GM12878 (cell line): ENCODE data around the gene GRIK4. TPM values are rescaled to one million over a fixed set of nuclear protein-coding genes. Genes with fewer than 3 reads are reported as not detected.
A peak's percentile ranks its signal among the peaks of the same experiment; 100 is the strongest.

Source experiments
- ATAC-seq: fragments of 200-7000 bp; cut with Tn5 transposase; 3 replicates; pipeline ENCODE4 v1.9.1; 2020; ENCODE audit warnings: mild to moderate bottlenecking, moderate library complexity
- BruUV-seq: library from RNA; stranded (reverse); fragments of 400-500 nt; replicated peaks from 2 replicates; lab custom pipeline; 2021; lab: Mats Ljungman, UMichigan
- CTCF ChIA-PET: fragments of 300-600 bp; sonication (Branson Sonifier 250); formaldehyde crosslinking; extraction: SDS; loops from one replicate; lab custom pipeline; 2021; ENCODE audit warnings: inconsistent platforms; lab: Yijun Ruan, JAX
- POLR2A ChIA-PET: fragments of 350-600 bp; formaldehyde crosslinking; extraction: SDS; loops from one replicate; lab custom pipeline; 2021; ENCODE audit warnings: inconsistent platforms; lab: Charles Lee
- RAD21 ChIA-PET: fragments of 300-600 bp; sonication (Branson Sonifier 250); formaldehyde crosslinking; loops from one replicate; lab custom pipeline; 2023; ENCODE audit warnings: antibody characterized with exemption; ENCODE audit not compliant: unreplicated experiment; lab: Charles Lee
- SMC1A ChIA-PET: fragments of 300-600 bp; sonication (Branson Sonifier 250); formaldehyde crosslinking; loops from one replicate; lab custom pipeline; 2023; ENCODE audit not compliant: unreplicated experiment, uncharacterized antibody; lab: Charles Lee
- DNase-seq: peaks from one replicate; pipeline ENCODE4 v3.0.0-alpha.2; 2011; ENCODE audit warnings: low read depth, low spot score
- FAIRE-seq: peaks from 3 replicates; lab custom pipeline; 2011; peaks lifted over from hg19 to GRCh38; lab: Jason Lieb, UNC
- H2AFZ ChIP-seq: 2 replicates; pipeline ENCODE4 v1.6.0; 2011; ENCODE audit warnings: low read depth, low read length, control low read depth; ENCODE audit not compliant: control insufficient read depth
- H3K27ac ChIP-seq: 2 replicates; pipeline ENCODE4 v1.5.1; 2011; ENCODE audit warnings: control low read depth; ENCODE audit not compliant: control insufficient read depth, insufficient read depth
- H3K27me3 ChIP-seq, 2 experiments: replicated peaks in 1 of 2; 2 replicates each; pipeline versions ENCODE4 v1.6.0 to v1.6.1; 2011; ENCODE audit warnings: low read length in 1 of 2; ENCODE audit not compliant: control insufficient read depth in 2 of 2, insufficient read depth in 2 of 2
- H3K36me3 ChIP-seq, 2 experiments: 2 replicates each; pipeline ENCODE4 v1.5.1; 2011; ENCODE audit warnings: low read length in 1 of 2; ENCODE audit not compliant: control insufficient read depth in 2 of 2, insufficient read depth in 2 of 2
- H3K4me1 ChIP-seq: 2 replicates; pipeline ENCODE4 v1.6.1; 2011; ENCODE audit warnings: mild to moderate bottlenecking, low read length, moderate library complexity, mixed read lengths; ENCODE audit not compliant: control insufficient read depth, insufficient read depth
- H3K4me2 ChIP-seq: 2 replicates; pipeline ENCODE4 v1.6.0; 2011; ENCODE audit warnings: control low read depth; ENCODE audit not compliant: control insufficient read depth, insufficient read depth
- H3K4me3 ChIP-seq: fragments of 200-600 bp; sonication (generic); 2 replicates; pipeline ENCODE4 v1.5.1; 2016
- H3K79me2 ChIP-seq: 2 replicates; pipeline ENCODE4 v1.6.0; 2011; ENCODE audit warnings: low read length; ENCODE audit not compliant: control insufficient read depth, insufficient read depth
- H3K9ac ChIP-seq: 2 replicates; pipeline ENCODE4 v1.8.0; 2011; ENCODE audit warnings: low read length, control low read depth, mixed read lengths; ENCODE audit not compliant: control insufficient read depth, insufficient read depth
- H3K9me3 ChIP-seq: replicated peaks from 3 replicates; pipeline ENCODE4 v1.5.1; 2011; ENCODE audit warnings: mild to moderate bottlenecking, low read length; ENCODE audit not compliant: control insufficient read depth, insufficient read depth
- H4K20me1 ChIP-seq: 2 replicates; pipeline ENCODE4 v1.6.0; 2011; ENCODE audit not compliant: control insufficient read depth, insufficient read depth
- ATF2 ChIP-seq: IDR thresholded peaks from 2 replicates; pipeline ENCODE4 v1.6.1; 2012; ENCODE audit warnings: low read length, inconsistent platforms
- IKZF2 ChIP-seq, 2 experiments: fragments of 450-650 bp; IDR thresholded peaks; 2 replicates each; pipeline ENCODE4 v1.6.1; 2017; ENCODE audit warnings: mild to moderate bottlenecking in 2 of 2, moderate library complexity in 2 of 2
- MTA2 ChIP-seq: fragments of 450-650 bp; IDR thresholded peaks from 2 replicates; pipeline ENCODE4 v1.6.1; 2016; ENCODE audit warnings: low read depth, mild to moderate bottlenecking, moderate library complexity
- POLR2AphosphoS2 ChIP-seq: IDR thresholded peaks from 2 replicates; pipeline ENCODE4 v1.6.1; 2011; ENCODE audit warnings: low read depth, mild to moderate bottlenecking, low read length, improper control_type of control experiment, moderate library complexity
- POLR2AphosphoS5 ChIP-seq: IDR thresholded peaks from 2 replicates; pipeline ENCODE4 v1.6.1; 2011; ENCODE audit warnings: mild to moderate bottlenecking, low read length, inconsistent platforms
- ZNF24 ChIP-seq: fragments of 450-650 bp; IDR thresholded peaks from 2 replicates; pipeline ENCODE4 v1.6.1; 2017; ENCODE audit warnings: antibody characterized with exemption, mild to moderate bottlenecking
- WGBS: methylation state at CpG from one replicate; pipeline ENCODE4 v1.1.6; 2016; ENCODE audit warnings: low lambda C conversion rate; ENCODE audit not compliant: insufficient replicate concordance, insufficient coverage; ENCODE audit errors: missing lambda C conversion rate; 5-methylcytosine and 5-hydroxymethylcytosine counted together
- in situ Hi-C: fragments of 300-500 bp; cut with MboI; formaldehyde crosslinking; loops from 9 replicates; pipeline ENCODE4 v1.14.3; 2018; ENCODE audit warnings: mixed read lengths
- intact Hi-C: fragments of 100-400 bp; cut with micrococcal nuclease; formaldehyde crosslinking; loops from one replicate; pipeline ENCODE4 v1.14.2; 2022; ENCODE audit not compliant: unreplicated experiment
- polyA plus RNA-seq, 11 experiments: library from polyadenylated mRNA; depleted of rRNA in 4 of 11; unstranded in 6 of 11; stranded (reverse) in 5 of 11; fragments of >200 nt; fragmentation: Nextera tagmentation in 4 of 11; fragmentation: Illumina TruSeq in 1 of 11; extraction: Ambion mirVana in 4 of 11; extraction: Trizol in 1 of 11; gene quantifications; 1 replicate in 1 of 11; 2 replicates in 10 of 11; pipeline versions ENCODE4 v1.2.1 to v1.2.3, GENCODE V29; 2011 to 2016; ENCODE audit warnings: inconsistent platforms in 2 of 11, missing spikeins in 2 of 11, low read depth in 1 of 11
- total RNA-seq, 4 experiments: library from RNA; depleted of rRNA in 3 of 4; stranded (reverse); fragments of >200 nt in 3 of 4; fragmentation: Illumina TruSeq in 1 of 4; extraction: Trizol in 1 of 4; gene quantifications; 2 replicates each; pipeline versions ENCODE4 v1.2.1 to v1.2.3, GENCODE V29; 2013 to 2021

Gene GRIK4
- total and polyA plus RNA-seq, 10 of the 15 experiments (the other 5 are each of a cell fraction or from before 2014, with no cell fraction given): 0.33 to 3.6 (median 0.72) TPM

GRCh38 chr11:120500414-120501071 lies 11.0 kb upstream of the GRIK4 start:
- ATAC-seq: peak; percentile 61
- Histone ChIP-seq H3K79me2 (no peaks in the 10 kb centered on the region), H3K4me2 (no peak overlapping the region), H3K27ac (peak overlapping the region; percentile 24; the same call in 1 of the 2 replicates), H4K20me1 (no peaks in the 10 kb centered on the region), H2AFZ (no peak overlapping the region), H3K9ac (peak overlapping the region; percentile 27; the same call in 1 of the 2 replicates), H3K9me3 (no peaks in the 10 kb centered on the region), H3K4me3 (no peak overlapping the region), H3K4me1 (peaks cover 20% of the 10 kb centered on the region), H3K36me3 (no peaks in the 10 kb centered on the region), H3K27me3 (no peaks in the 10 kb centered on the region; a peak in 1 of 4 replicates)
- SMC1A ChIA-PET: interaction anchor here (0.9 to 3.9 kb wide), 7 partner anchors 9 to 175 kb away, joined by 3 to 20 read pairs (median 5); partner anchors contain the start of gene TLCD5
- TF ChIP-seq ATF2 (no peak), POLR2AphosphoS2 (no peak), MTA2 (no peak), IKZF2 (IDR thresholded peaks at IDR 0.05) (no peak), ZNF24 (no peak), POLR2AphosphoS5 (0 out of 2 replicates have a peak, but pooled peaks have one; percentile 36)
- no peak for FAIRE-seq
- RAD21 ChIA-PET: interaction anchor here (0.6 to 2.0 kb wide), 4 partner anchors 10 to 185 kb away, joined by 3 to 5 read pairs (median 4); no protein-coding TSS in a partner anchor
- POLR2A ChIA-PET: interaction anchor here (0.6 to 1.0 kb wide), 3 partner anchors 151 to 680 kb away, joined by 3 to 6 read pairs (median 3); no protein-coding TSS in a partner anchor
- BruUV-seq: no TSS peak
- DNase-seq: no peak
- intact Hi-C loops (loop anchor here (5.0 kb wide), 1 partner anchor 163 kb away; the partner anchor contains the start of gene ARHGEF12), in situ Hi-C loops (no loop called here)
- 81% methylated on average over 10 of the region's 14 CpGs for WGBS
- CTCF ChIA-PET: interaction anchor here (0.7 to 5.2 kb wide), 10 partner anchors 10 to 453 kb away, joined by 3 to 40 read pairs (median 3); partner anchors contain the start of genes ARHGEF12 and GRIK4
